PFSK-1 (cell line): ENCODE measurements around the gene TREML2.

Source experiments
- FOXP2 ChIP-seq: optimal IDR thresholded peaks from 2 replicates; pipeline ENCODE3; 2011; ENCODE audit warnings: borderline replicate concordance, control low read depth, inconsistent platforms; ENCODE audit not compliant: insufficient read depth; ENCODE audit errors: extremely low read length, extremely low read depth
- POLR2AphosphoS5 ChIP-seq: IDR thresholded peaks from 2 replicates; pipeline ENCODE4 v1.6.1; 2012; ENCODE audit warnings: low read depth, mild to moderate bottlenecking, control low read depth, low read length, moderate library complexity
- REST ChIP-seq, 2 experiments: IDR thresholded peaks; 2 replicates each; pipeline versions ENCODE4 v1.6.1 to v1.8.0; 2011 to 2012; ENCODE audit warnings: low read depth in 2 of 2, low read length in 2 of 2, control low read depth in 1 of 2, inconsistent platforms in 1 of 2, mild to moderate bottlenecking in 1 of 2, moderate library complexity in 1 of 2; ENCODE audit not compliant: insufficient read depth in 1 of 2
- SIN3A ChIP-seq: IDR thresholded peaks from 2 replicates; pipeline ENCODE4 v1.6.1; 2012; ENCODE audit warnings: mild to moderate bottlenecking, low read length, moderate library complexity, borderline replicate concordance; ENCODE audit not compliant: insufficient read depth
- TAF1 ChIP-seq: IDR thresholded peaks from 2 replicates; pipeline ENCODE4 v1.6.1; 2012; ENCODE audit warnings: low read length, control low read depth, borderline replicate concordance; ENCODE audit not compliant: insufficient read depth

Gene TREML2

GRCh38 chr6:41208439-41209106, 7.6 kb upstream of the TREML2 start:
- TF ChIP-seq FOXP2 (no peak), REST (IDR thresholded peaks at IDR 0.05; ENCODE audit: insufficient read depth in 1 of 2, low read depth in 2 of 2, low read length in 2 of 2) (no peak), SIN3A (no peak), POLR2AphosphoS5 (no peak)

GRCh38 chr6:41204156-41204555, 3.2 kb upstream of the TREML2 start:
- TF ChIP-seq TAF1 = no peak
- TF ChIP-seq REST (IDR thresholded peaks at IDR 0.05; ENCODE audit: insufficient read depth in 1 of 2, low read depth in 2 of 2, low read length in 2 of 2) = no peak
- no peak for TF ChIP-seq FOXP2
- TF ChIP-seq SIN3A = no peak
- no peak for TF ChIP-seq POLR2AphosphoS5

GRCh38 chr6:41201764-41202173, 820 bp upstream of the TREML2 start:
- TF ChIP-seq POLR2AphosphoS5 (no peak), SIN3A (no peak), REST (IDR thresholded peaks at IDR 0.05; ENCODE audit: insufficient read depth in 1 of 2, low read depth in 2 of 2, low read length in 2 of 2) (no peak), FOXP2 (no peak), TAF1 (no peak)

GRCh38 chr6:41200296-41200900, 551 bp downstream of the TREML2 start:
- TF ChIP-seq POLR2AphosphoS5 (no peak), SIN3A (no peak), FOXP2 (no peak), TAF1 (no peak), REST (IDR thresholded peaks at IDR 0.05; ENCODE audit: insufficient read depth in 1 of 2, low read depth in 2 of 2, low read length in 2 of 2) (no peak)
